Left hindlimb (tissue), 1 donor: ENCODE measurements around the gene IWS1.
"Not testable (repeated sequence)": the region's sequence is repeated elsewhere in the genome, so short reads cannot be mapped to it uniquely, and the experiment has no call there.

ENCODE experiments used
- DNase-seq: peaks from one replicate; pipeline ENCODE4 v3.0.0-alpha.2; 2018

Gene IWS1

GRCh38 chr2:127453392-127454171, 72.7 kb downstream of the IWS1 start:
- DNase-seq: no peak

- no peak for DNase-seq
Observed at GRCh38 chr2:127453013-127453391, 73.3 kb downstream of the IWS1 start.

GRCh38 chr2:127452423-127452822, 73.9 kb downstream of the IWS1 start:
- DNase-seq: not testable (repeated sequence)

GRCh38 chr2:127451981-127452380, 74.3 kb downstream of the IWS1 start:
- no peak for DNase-seq

GRCh38 chr2:127449898-127450297, 76.4 kb downstream of the IWS1 start:
- no peak for DNase-seq

- no peak for DNase-seq
Observed at GRCh38 chr2:127449414-127449813, 76.9 kb downstream of the IWS1 start.

- no peak for DNase-seq
Observed at GRCh38 chr2:127448526-127448925, 77.8 kb downstream of the IWS1 start.

GRCh38 chr2:127439343-127439742, 86.9 kb downstream of the IWS1 start:
- DNase-seq: no peak

- no peak for DNase-seq
Observed at GRCh38 chr2:127437781-127438726, 88.2 kb downstream of the IWS1 start.

GRCh38 chr2:127437056-127437455, 89.2 kb downstream of the IWS1 start:
- DNase-seq: no peak

GRCh38 chr2:127434515-127434914, 91.8 kb downstream of the IWS1 start:
- no peak for DNase-seq

- DNase-seq: no peak
Observed at GRCh38 chr2:127431408-127432023, 94.8 kb downstream of the IWS1 start.
